Activated T-cell treated with anti-CD3 and anti-CD28 coated beads, Interleukin-2, amount 50 U/mL, for 4 hours (primary cell): ENCODE data around the gene TFF1. TPM values are rescaled to one million over a fixed set of nuclear protein-coding genes. Genes with fewer than 3 reads are reported as not detected.
"Not testable (repeated sequence)": the region's sequence is repeated elsewhere in the genome, so short reads cannot be mapped to it uniquely, and the experiment has no call there.

Experiments used
- ATAC-seq, 2 donors: fragments of 200-7000 bp; cut with Tn5 transposase; one replicate each; pipeline ENCODE4 v1.10.0; 2021
- DNase-seq: peaks from one replicate; pipeline ENCODE4 v3.0.0-alpha.2; 2020
- H3K27me3 Mint-ChIP-seq: one replicate; pipeline ENCODE4 v1.8.0; 2021; ENCODE audit warnings: low read depth, mixed read lengths
- H3K36me3 Mint-ChIP-seq: one replicate; pipeline ENCODE4 v1.8.0; 2022; ENCODE audit warnings: mixed read lengths; ENCODE audit not compliant: insufficient read depth
- H3K4me1 Mint-ChIP-seq: one replicate; pipeline ENCODE4 v1.8.0; 2021; ENCODE audit warnings: low read depth, mixed read lengths
- H3K4me3 Mint-ChIP-seq: one replicate; pipeline ENCODE4 v1.8.0; 2021; ENCODE audit warnings: mild to moderate bottlenecking, moderate library complexity, mixed read lengths
- H3K9me3 Mint-ChIP-seq: one replicate; pipeline ENCODE4 v1.8.0; 2021; ENCODE audit warnings: mixed read lengths
- total RNA-seq, 3 donors: library from RNA; stranded (reverse); gene quantifications; one replicate each; pipeline ENCODE4 v1.2.1, GENCODE V29; 2021

Gene TFF1
- total RNA-seq: under 1 TPM in 1 of 3 donors, not detected in 2; 0.82 TPM

GRCh38 chr21:42366292-42367010, at the start of gene TFF1:
Gene TFF1, minus strand, starts transcription at chr21:42366535. Its CDS starts 40 bp downstream, at chr21:42366495.
- Mint-ChIP-seq H3K27me3 (no peaks in the 10 kb centered on the region), H3K36me3 (no peaks in the 10 kb centered on the region), H3K4me1 (no peaks in the 10 kb centered on the region), H3K4me3 (no peak within 1 kb of the TSS), H3K9me3 (no peaks in the 10 kb centered on the region)
- no peak for ATAC-seq
- no peak for DNase-seq

DNA sequence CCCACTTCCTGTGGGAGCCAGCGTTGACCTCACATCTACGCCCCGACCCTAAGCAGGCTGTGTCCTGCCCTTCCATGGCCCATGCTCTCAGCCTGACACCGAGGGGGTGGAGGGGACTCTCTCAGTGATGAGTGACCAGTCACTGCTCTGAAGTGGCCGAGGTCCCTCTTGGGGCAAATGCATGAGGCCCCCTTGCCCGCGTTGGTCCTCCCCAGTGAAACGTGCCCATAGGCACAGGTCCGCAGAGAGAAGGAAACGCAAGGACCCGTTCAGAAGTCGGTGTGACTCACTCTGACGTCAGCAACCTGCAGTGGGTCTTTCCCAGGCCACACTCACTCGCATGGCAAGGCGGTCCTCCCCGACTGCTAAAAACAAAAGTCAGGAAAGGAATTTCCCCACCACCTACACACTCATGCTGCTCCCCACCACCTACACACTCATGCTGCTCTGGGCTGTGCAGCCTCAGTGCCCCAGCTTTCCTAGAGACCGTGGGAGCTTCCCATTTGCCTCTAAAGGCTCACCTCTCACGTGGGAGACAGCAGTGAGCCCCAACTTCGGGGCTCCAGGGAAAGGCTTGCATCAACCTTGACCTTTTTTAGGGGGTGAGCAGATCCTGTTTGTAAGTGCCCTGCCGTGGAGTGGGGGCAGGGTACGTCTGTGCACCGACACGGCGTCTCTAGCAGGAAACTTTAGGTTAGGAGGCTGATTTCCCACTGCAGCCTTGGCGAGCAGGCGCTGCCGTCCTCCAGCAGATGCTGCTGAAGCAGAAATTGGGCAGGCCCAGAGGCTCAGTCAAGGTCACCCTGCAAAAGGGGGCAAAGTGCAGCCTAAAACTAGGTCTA, 48.8 kb upstream of the TFF1 start:
- peaks cover 61% of the 10 kb centered on the region for H3K4me1 Mint-ChIP-seq
- H3K4me3 Mint-ChIP-seq: peak overlapping the region; percentile 67
- no peaks in the 10 kb centered on the region for H3K27me3 Mint-ChIP-seq
- DNase-seq (peak; percentile 93), ATAC-seq (peak; percentile 83 to 92)
- no peaks in the 10 kb centered on the region for H3K9me3 Mint-ChIP-seq
- peaks cover 39% of the 10 kb centered on the region for H3K36me3 Mint-ChIP-seq

- peaks cover 62% of the 10 kb centered on the region for H3K4me1 Mint-ChIP-seq
Observed at GRCh38 chr21:42414553-42414927, 48.2 kb upstream of the TFF1 start.

GRCh38 chr21:42414066-42414465, 47.7 kb upstream of the TFF1 start:
- Mint-ChIP-seq H3K27me3 (no peaks in the 10 kb centered on the region), H3K4me1 (peaks cover 62% of the 10 kb centered on the region), H3K4me3 (peak overlapping the region; percentile 53), H3K9me3 (no peaks in the 10 kb centered on the region), H3K36me3 (peaks cover 29% of the 10 kb centered on the region)
- DNase-seq (no peak), ATAC-seq (no peak)

More at GRCh38 chr21:42414553-42414927, 48.2 kb upstream of the TFF1 start:
- Mint-ChIP-seq H3K36me3 (peaks cover 34% of the 10 kb centered on the region), H3K27me3 (no peaks in the 10 kb centered on the region), H3K4me3 (peak overlapping the region; percentile 67), H3K9me3 (no peaks in the 10 kb centered on the region)
- DNase-seq (no peak), ATAC-seq (no peak)

GRCh38 chr21:42413500-42413899, 47.2 kb upstream of the TFF1 start:
- Mint-ChIP-seq H3K4me1 (peaks cover 60% of the 10 kb centered on the region), H3K36me3 (peaks cover 23% of the 10 kb centered on the region), H3K27me3 (no peaks in the 10 kb centered on the region), H3K4me3 (peak overlapping the region; percentile 41), H3K9me3 (no peaks in the 10 kb centered on the region)
- ATAC-seq (peak; percentile 8 to 16), DNase-seq (no peak)

GRCh38 chr21:42413093-42413492, 46.8 kb upstream of the TFF1 start:
- Mint-ChIP-seq H3K9me3 (no peaks in the 10 kb centered on the region), H3K4me3 (peak overlapping the region; percentile 41), H3K27me3 (no peaks in the 10 kb centered on the region), H3K36me3 (peaks cover 25% of the 10 kb centered on the region), H3K4me1 (peaks cover 63% of the 10 kb centered on the region)
- ATAC-seq: no peak
- no peak for DNase-seq

DNA sequence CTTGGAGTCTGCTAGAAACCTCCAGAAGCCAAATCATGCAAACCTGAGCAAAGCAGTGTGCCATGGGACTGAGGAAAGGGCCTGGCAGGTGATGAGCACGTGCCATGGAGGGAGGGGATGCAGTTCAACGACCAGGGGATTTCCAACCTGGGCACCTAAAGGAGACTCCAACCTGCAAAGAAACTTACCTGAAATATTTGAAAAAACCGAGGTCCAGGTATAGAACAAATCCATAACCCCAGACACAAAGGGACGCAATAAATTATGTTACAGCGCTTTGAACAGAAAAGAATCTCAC, 46.2 kb upstream of the TFF1 start:
- H3K4me1 Mint-ChIP-seq: peaks cover 68% of the 10 kb centered on the region
- H3K4me3 Mint-ChIP-seq: no peak overlapping the region
- peaks cover 28% of the 10 kb centered on the region for H3K36me3 Mint-ChIP-seq
- DNase-seq (no peak), ATAC-seq (no peak)
- no peaks in the 10 kb centered on the region for H3K9me3 Mint-ChIP-seq
- no peaks in the 10 kb centered on the region for H3K27me3 Mint-ChIP-seq

DNA sequence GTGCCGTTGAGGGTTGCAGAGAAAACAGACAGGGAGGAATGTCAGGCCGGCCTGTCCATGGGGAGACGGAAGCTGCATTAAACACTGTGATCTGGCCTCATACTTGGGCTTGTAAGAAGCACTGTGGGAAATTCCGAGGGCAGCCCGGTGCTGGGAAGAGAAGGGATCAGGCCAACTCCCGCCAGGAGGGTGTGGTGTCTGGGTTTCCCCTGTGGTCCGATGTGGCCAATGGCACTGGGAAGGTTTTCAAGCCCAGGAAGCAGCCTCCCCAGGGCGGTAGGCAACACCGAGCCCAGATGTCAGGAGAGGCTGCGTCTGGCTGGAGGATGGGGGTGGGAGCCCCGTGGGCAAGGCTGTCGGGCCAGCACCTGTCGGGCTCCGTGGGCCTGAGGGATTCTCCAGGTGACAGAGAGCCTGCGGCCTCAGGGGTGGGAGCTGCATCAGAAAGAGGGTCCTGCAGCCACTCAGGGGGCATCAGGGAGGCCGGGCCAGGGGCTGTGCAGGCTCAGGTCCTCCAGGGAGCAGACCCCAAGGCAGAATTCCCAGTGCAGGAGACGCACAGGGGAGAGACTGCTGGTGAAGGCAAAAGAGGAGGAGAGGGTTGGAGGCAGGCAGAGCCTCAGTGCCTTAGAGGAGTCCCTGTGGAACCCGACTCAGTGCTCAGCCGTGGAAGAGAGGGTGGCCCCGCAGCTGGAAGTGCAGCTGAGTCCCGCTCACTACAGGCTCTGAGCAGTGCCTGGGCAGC, 45.7 kb upstream of the TFF1 start:
- Mint-ChIP-seq H3K4me1 (peaks cover 69% of the 10 kb centered on the region), H3K36me3 (peaks cover 26% of the 10 kb centered on the region), H3K27me3 (no peaks in the 10 kb centered on the region), H3K4me3 (no peak overlapping the region), H3K9me3 (no peaks in the 10 kb centered on the region)
- DNase-seq: no peak
- no peak for ATAC-seq

DNA sequence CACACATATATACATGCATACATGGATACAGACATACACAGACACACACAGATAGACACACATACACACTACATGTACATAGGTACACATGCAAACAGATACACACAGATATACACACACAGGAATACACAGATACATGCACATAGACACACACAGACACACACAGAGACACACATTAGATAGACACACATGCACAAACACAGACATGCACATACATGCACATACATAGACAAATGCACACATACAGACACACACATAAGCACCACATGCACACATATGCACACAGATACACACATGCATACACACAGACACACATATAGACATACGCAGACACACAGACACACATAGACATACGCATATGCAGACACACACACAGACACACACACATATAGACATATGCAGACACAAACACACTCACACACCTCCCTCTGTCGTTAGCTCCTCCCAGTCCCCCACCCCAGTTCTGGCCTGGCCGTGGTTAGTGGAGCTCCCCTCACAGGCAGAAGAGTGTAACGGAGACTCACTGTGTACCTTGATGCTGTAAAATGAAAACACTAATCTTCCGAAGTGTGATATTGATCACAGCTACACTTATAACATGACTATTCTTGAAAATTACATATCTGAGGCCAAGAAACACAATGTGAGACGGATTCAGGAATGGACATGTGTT, 45.0 kb upstream of the TFF1 start:
- Mint-ChIP-seq H3K4me1 (peaks cover 69% of the 10 kb centered on the region), H3K27me3 (no peaks in the 10 kb centered on the region), H3K9me3 (no peaks in the 10 kb centered on the region), H3K4me3 (no peak overlapping the region), H3K36me3 (peaks cover 27% of the 10 kb centered on the region)
- ATAC-seq (no peak), DNase-seq (no peak)

GRCh38 chr21:42409366-42409765, 43.0 kb upstream of the TFF1 start:
- Mint-ChIP-seq H3K9me3 (no peaks in the 10 kb centered on the region), H3K36me3 (peaks cover 23% of the 10 kb centered on the region), H3K4me1 (peaks cover 61% of the 10 kb centered on the region), H3K4me3 (peak overlapping the region; percentile 39), H3K27me3 (no peaks in the 10 kb centered on the region)
- DNase-seq (no peak), ATAC-seq (peak in 1 of 2 donors; percentile 11)

DNA sequence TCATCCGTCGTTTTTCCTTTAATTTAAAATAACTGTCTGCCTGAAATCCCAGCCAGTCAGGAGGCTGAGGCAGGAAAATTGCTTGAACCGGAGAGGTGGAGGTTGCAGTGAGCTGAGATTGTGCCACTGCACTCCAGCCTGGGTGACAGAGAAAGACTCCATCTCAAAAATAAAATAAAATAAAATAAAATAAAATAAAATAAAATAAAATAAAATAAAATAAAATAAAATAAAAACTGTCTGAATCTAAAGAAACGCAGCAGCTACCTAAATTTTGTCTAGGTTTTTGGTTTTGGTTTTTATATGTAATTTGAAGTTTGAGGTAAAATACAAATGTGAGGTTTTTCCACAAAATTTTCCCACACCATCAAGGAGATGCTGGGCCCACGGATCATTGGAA, 42.4 kb upstream of the TFF1 start:
- not testable (repeated sequence) for H3K4me3 Mint-ChIP-seq, H3K27me3 Mint-ChIP-seq, H3K9me3 Mint-ChIP-seq, ATAC-seq, DNase-seq
- Mint-ChIP-seq H3K4me1 (peaks cover 57% of the 10 kb centered on the region), H3K36me3 (peaks cover 18% of the 10 kb centered on the region)

DNA sequence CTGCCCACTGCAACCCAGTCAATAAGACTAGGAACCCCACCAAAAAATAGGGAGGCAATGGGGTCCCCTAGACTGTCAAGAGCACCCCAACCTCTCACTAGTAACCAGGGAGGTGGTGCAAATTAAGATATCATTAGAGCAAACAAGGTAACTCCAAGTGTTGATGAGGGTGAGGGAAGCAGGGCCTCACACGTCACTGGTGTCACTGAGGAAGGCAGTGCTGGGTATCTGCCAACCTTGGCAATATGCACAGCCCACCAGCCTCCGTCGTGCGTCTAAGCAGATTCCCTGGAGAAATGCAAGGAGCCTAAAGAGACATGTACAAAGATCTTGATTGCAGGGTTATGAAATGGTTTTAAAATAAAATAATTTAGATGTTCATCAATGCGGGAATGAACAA, 41.1 kb upstream of the TFF1 start:
- Mint-ChIP-seq H3K36me3 (peaks cover 12% of the 10 kb centered on the region), H3K9me3 (no peaks in the 10 kb centered on the region)

GRCh38 chr21:42406866-42407265, 40.5 kb upstream of the TFF1 start:
- Mint-ChIP-seq H3K4me3 (peak overlapping the region; percentile 88), H3K27me3 (no peaks in the 10 kb centered on the region), H3K4me1 (peaks cover 64% of the 10 kb centered on the region), H3K9me3 (peaks cover 3% of the 10 kb centered on the region), H3K36me3 (peaks cover 11% of the 10 kb centered on the region)
- DNase-seq (no peak), ATAC-seq (no peak)

More for the DNA sequence above, 41.1 kb upstream of the TFF1 start:
- H3K27me3 Mint-ChIP-seq: no peaks in the 10 kb centered on the region
- ATAC-seq (no peak), DNase-seq (no peak)
- H3K4me1 Mint-ChIP-seq: peaks cover 60% of the 10 kb centered on the region
- peak overlapping the region; percentile 88 for H3K4me3 Mint-ChIP-seq

GRCh38 chr21:42406201-42406621, 39.9 kb upstream of the TFF1 start:
- Mint-ChIP-seq H3K9me3 (peaks cover 9% of the 10 kb centered on the region), H3K36me3 (peaks cover 13% of the 10 kb centered on the region), H3K4me3 (peak overlapping the region; percentile 88), H3K27me3 (no peaks in the 10 kb centered on the region), H3K4me1 (peaks cover 70% of the 10 kb centered on the region)
- no peak for DNase-seq
- peak; percentile 71 to 75 for ATAC-seq
